Measurements from ENCODE around the gene SSC5D. TPM values are rescaled to one million over a fixed set of nuclear protein-coding genes. Genes with fewer than 3 reads are reported as not detected.

Gene SSC5D
- total and polyA plus RNA-seq, 2 experiments from 2014 or later, result 0.23 to 0.69 TPM

- TF ChIP-seq ZNF462 (CRISPR knock-in tag; IDR thresholded peaks at IDR 0.05) (no peak), JUNB (IDR thresholded peaks at IDR 0.05; ENCODE audit: unreplicated experiment) (no peak), ZNF114 (CRISPR knock-in tag; IDR thresholded peaks at IDR 0.05) (no peak), POLR2AphosphoS5 (IDR thresholded peaks at IDR 0.05; ENCODE audit: low read depth) (no peak), CREB1 (CRISPR knock-in tag; IDR thresholded peaks at IDR 0.05; ENCODE audit: low read depth) (no peak), CTCF (conservative IDR thresholded peaks at IDR 0.05; ENCODE audit: low read depth in 2 of 2) (no peak), REST (IDR thresholded peaks at IDR 0.05; ENCODE audit: unreplicated experiment) (no peak), ZNF331 (CRISPR knock-in tag; IDR thresholded peaks at IDR 0.05; ENCODE audit: low read depth) (no peak), ETS1 (IDR thresholded peaks at IDR 0.05) (no peak), EZH2 (IDR thresholded peaks at IDR 0.05; ENCODE audit: low read depth, unreplicated experiment) (no peak)
Observed at GRCh38 chr19:55539090-55539984, 51.1 kb downstream of the SSC5D start (continued).
